ENCODE data around the gene LRRC2. TPM values are rescaled to one million over a fixed set of nuclear protein-coding genes. Genes with fewer than 3 reads are reported as not detected.

Gene LRRC2
- total and polyA plus RNA-seq, 2 of the 13 experiments (the other 11 are each of a cell fraction or from before 2014, with no cell fraction given): 0.27 to 0.58 TPM

DNA sequence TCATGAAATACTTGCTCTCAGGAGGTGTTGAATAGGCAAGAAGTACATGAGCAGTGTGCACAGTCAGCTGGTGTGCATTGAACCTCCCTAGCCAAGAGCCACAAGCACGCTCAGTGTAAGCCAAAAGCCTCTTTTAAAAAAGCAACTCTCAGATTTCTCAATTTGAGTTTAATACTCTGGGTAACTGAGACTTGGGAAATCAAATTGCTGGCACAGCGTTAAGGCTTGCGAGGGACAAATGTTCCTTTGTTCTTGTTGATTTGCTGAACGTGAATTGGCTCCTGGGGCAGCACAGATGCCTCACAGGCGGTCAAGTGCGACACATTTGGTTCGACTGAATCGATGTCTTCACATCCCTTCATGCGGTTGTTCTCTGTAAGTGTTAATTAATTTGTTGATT is 46.2 kb upstream of the LRRC2 start, which contains the start of gene FAM240A:
Gene FAM240A (plus strand): TSS at position 202 of the 400 bp plus-strand sequence. CDS start 159 bp downstream, at position 361.
- in situ Hi-C loops (cut with HindIII; ENCODE audit: extremely low pct_ligation_motif_present, low pct_unique_long_range_greater_than_20kb): no loop called here
- Histone ChIP-seq H2AFZ (ENCODE audit: low read length) (no peak within 1 kb of the TSS), H3K4me3 (replicated peaks in 1 of 3; ENCODE audit: insufficient read depth in 1 of 3, low read depth in 2 of 3, low read length in 3 of 3) (no peak within 1 kb of the TSS), H3K4me1 (ENCODE audit: insufficient read depth, low read length) (peaks cover 7% of the 10 kb centered on the region; the same call in 1 of the 2 replicates), H3K79me2 (ENCODE audit: insufficient read depth, low read length) (no peaks in the 10 kb centered on the region), H3K9ac (ENCODE audit: insufficient read depth, low read depth, low read length) (no peak within 1 kb of the TSS), H3K27me3 (ENCODE audit: control insufficient read depth in 1 of 2, insufficient read depth in 2 of 2, low read length in 2 of 2) (peaks cover 0 to 14% of the 10 kb centered on the region in 2 experiments; a peak in 3 of 5 replicates), H3K36me3 (replicated peaks in 1 of 2; ENCODE audit: control insufficient read depth in 1 of 2, insufficient read depth in 2 of 2, low read length in 2 of 2) (no peaks in the 10 kb centered on the region), H3K9me3 (ENCODE audit: low read length) (no peaks in the 10 kb centered on the region), H3K4me2 (ENCODE audit: low read depth, low read length) (no peak within 1 kb of the TSS), H4K20me1 (ENCODE audit: insufficient read depth, low read length) (no peaks in the 10 kb centered on the region), H3K27ac (ENCODE audit: extremely low read length, insufficient read depth, low read length) (no peak within 1 kb of the TSS)
- ATAC-seq: peak; percentile 34; the same call in 2 of the 3 replicates
- intact Hi-C loops (cut with micrococcal nuclease; ENCODE audit: unreplicated experiment): no loop called here
- 4% methylated on average over 9 of the region's 9 CpGs for WGBS (ENCODE audit: low lambda C conversion rate)
- POLR2A ChIA-PET: interaction anchor here (1.2 kb wide), 1 partner anchor 13 kb away, joined by 3 read pairs; no protein-coding TSS in a partner anchor
- TF ChIP-seq FOXM1 (CRISPR knock-in tag; IDR thresholded peaks at IDR 0.05) (no peak), MAFK (conservative IDR thresholded peaks at IDR 0.05 in 1 of 2, IDR thresholded peaks at IDR 0.05 in 1 of 2; ENCODE audit: low read length in 2 of 2) (0 out of 4 replicates have a peak, but pooled peaks of 1 of the 2 experiments have one; percentile 6), NFKBIZ (CRISPR knock-in tag; IDR thresholded peaks at IDR 0.05) (no peak), ZNF33A (CRISPR knock-in tag; IDR thresholded peaks at IDR 0.05; ENCODE audit: borderline replicate concordance) (no peak)
- FAIRE-seq: peak; percentile 23
- CTCF ChIA-PET (ENCODE audit: low intra/inter-chr PET ratio, low total read pairs): no interaction called here
- no TSS peak for BruUV-seq (replicated peaks)
- DNase-seq (ENCODE audit: low spot score): no peak

DNA sequence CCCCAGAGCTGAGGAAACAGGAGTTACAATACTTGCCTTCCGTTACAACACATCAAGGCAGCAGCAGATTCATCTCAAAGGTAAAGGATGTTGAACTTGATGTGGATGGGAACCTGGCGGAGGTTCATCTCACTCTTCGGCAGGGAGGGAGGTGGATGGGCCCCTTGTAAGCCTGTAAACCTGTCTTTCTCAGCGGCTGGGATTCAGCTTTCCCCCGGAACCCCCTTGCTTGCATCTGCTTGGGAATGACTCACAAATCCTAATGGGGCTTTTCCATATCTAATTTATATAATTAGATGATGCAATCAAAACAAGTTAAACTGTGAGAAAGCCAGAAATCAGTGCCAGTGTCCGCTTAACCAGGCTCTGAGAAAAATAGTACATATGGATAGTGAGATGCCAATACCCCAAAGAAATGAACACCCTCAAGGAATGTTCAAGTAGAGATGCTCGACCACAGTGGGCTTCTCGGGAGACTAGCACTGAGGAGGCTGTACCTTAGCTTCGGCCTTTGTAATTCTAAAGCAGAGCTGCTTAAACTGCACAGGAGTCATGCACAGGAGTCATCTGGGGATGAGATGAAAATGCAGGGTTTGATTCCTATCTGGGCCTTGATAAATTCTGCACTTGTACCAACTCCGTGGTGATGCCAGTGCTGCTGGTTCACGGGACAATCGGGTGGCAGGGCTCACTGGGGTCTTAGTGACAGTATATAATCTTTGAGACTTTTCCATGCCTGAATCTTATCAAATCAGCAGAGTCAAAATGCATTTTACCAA is 44.0 kb upstream of the LRRC2 start:
- Histone ChIP-seq H4K20me1 (ENCODE audit: insufficient read depth, low read length) (no peaks in the 10 kb centered on the region), H3K27me3 (ENCODE audit: control insufficient read depth in 1 of 2, insufficient read depth in 2 of 2, low read length in 2 of 2) (peaks cover 0 to 14% of the 10 kb centered on the region in 2 experiments; a peak in 2 of 5 replicates), H3K9me3 (ENCODE audit: low read length) (no peaks in the 10 kb centered on the region), H3K27ac (ENCODE audit: extremely low read length, insufficient read depth, low read length) (no peak overlapping the region), H3K4me1 (ENCODE audit: insufficient read depth, low read length) (peaks cover 7% of the 10 kb centered on the region; the same call in 1 of the 2 replicates), H3K9ac (ENCODE audit: insufficient read depth, low read depth, low read length) (no peak overlapping the region), H2AFZ (ENCODE audit: low read length) (no peak overlapping the region), H3K79me2 (ENCODE audit: insufficient read depth, low read length) (no peaks in the 10 kb centered on the region), H3K36me3 (replicated peaks in 1 of 2; ENCODE audit: control insufficient read depth in 1 of 2, insufficient read depth in 2 of 2, low read length in 2 of 2) (no peaks in the 10 kb centered on the region), H3K4me3 (replicated peaks in 1 of 3; ENCODE audit: insufficient read depth in 1 of 3, low read depth in 2 of 3, low read length in 3 of 3) (no peak overlapping the region), H3K4me2 (ENCODE audit: low read depth, low read length) (no peak overlapping the region)
- no TSS peak for BruUV-seq (replicated peaks)
- intact Hi-C loops (cut with micrococcal nuclease; ENCODE audit: unreplicated experiment) (no loop called here), in situ Hi-C loops (cut with HindIII; ENCODE audit: extremely low pct_ligation_motif_present, low pct_unique_long_range_greater_than_20kb) (no loop called here)
- ChIA-PET CTCF (ENCODE audit: low intra/inter-chr PET ratio, low total read pairs) (no interaction called here), POLR2A (no interaction called here)
- FAIRE-seq (no peak), ATAC-seq (no peak), DNase-seq (ENCODE audit: low spot score) (no peak)
- TF ChIP-seq, protein P1, sequence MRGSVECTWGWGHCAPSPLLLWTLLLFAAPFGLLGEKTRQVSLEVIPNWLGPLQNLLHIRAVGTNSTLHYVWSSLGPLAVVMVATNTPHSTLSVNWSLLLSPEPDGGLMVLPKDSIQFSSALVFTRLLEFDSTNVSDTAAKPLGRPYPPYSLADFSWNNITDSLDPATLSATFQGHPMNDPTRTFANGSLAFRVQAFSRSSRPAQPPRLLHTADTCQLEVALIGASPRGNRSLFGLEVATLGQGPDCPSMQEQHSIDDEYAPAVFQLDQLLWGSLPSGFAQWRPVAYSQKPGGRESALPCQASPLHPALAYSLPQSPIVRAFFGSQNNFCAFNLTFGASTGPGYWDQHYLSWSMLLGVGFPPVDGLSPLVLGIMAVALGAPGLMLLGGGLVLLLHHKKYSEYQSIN (CRISPR knock-in tag; IDR thresholded peaks at IDR 0.05; ENCODE audit: borderline replicate concordance): no peak
- TF ChIP-seq ATF7 (IDR thresholded peaks at IDR 0.05): peak; percentile 38; the same call in 1 of the 2 replicates
- TF ChIP-seq ATF7 (CRISPR knock-in tag; IDR thresholded peaks at IDR 0.05): no peak
- no peak for TF ChIP-seq SOX5 (CRISPR knock-in tag; IDR thresholded peaks at IDR 0.05; ENCODE audit: borderline replicate concordance)
- whole genome bisulfite sequencing (ENCODE audit: low lambda C conversion rate): 59% methylated on average over 12 of the region's 12 CpGs

Data from HepG2 (cell line).